ENCODE results near the gene INTS7. TPM values are rescaled to one million over a fixed set of nuclear protein-coding genes. Genes with fewer than 3 reads are reported as not detected.
A peak's percentile ranks its signal among the peaks of the same experiment; 100 is the strongest.

Gene INTS7
- total and polyA plus RNA-seq, 2 of the 4 experiments (the other 2 are of a cell fraction) = 8.3 to 24.9 TPM

- no peak overlapping the region for H3K18ac ChIP-seq (ENCODE audit: low read depth, low read length)
- no peaks in the 10 kb centered on the region for H4K20me1 ChIP-seq (ENCODE audit: insufficient read depth, low read length)
- no peaks in the 10 kb centered on the region for H3K9me3 ChIP-seq (ENCODE audit: control insufficient read depth, insufficient read depth, low read length)
- no peaks in the 10 kb centered on the region for H3K79me1 ChIP-seq (ENCODE audit: low read depth in 1 of 2, low read length in 2 of 2)
- no peak overlapping the region for H2BK120ac ChIP-seq (ENCODE audit: low read depth, low read length)
- no peak overlapping the region for H3K4ac ChIP-seq (ENCODE audit: low read depth, low read length)
- H2AK5ac ChIP-seq (ENCODE audit: low read depth, low read length) = no peak overlapping the region
- H2BK15ac ChIP-seq (ENCODE audit: low read depth, low read length) = no peak overlapping the region
- H3K14ac ChIP-seq (replicated peaks; ENCODE audit: low read depth, low read length) = no peak overlapping the region
- H3K36me3 ChIP-seq (ENCODE audit: control insufficient read depth, insufficient read depth, low read length) = no peaks in the 10 kb centered on the region
- H4K8ac ChIP-seq (ENCODE audit: low read depth in 2 of 2, low read length in 2 of 2) = no peak overlapping the region
- no CpG with 5 or more reads among the region's 5 CpGs for whole genome bisulfite sequencing, 2 experiments (ENCODE audit: extremely low coverage in 2 of 2, insufficient read length in 1 of 2)
- H4K5ac ChIP-seq (ENCODE audit: low read depth, low read length) = 0 out of 2 replicates have a peak overlapping the region, but pooled peaks have one; percentile 8
- no peak for TF ChIP-seq RAD21 (IDR thresholded peaks at IDR 0.05; ENCODE audit: low read length)
- TF ChIP-seq FOS (IDR thresholded peaks at IDR 0.05; ENCODE audit: low read depth, low read length) = no peak
- no peak for TF ChIP-seq RFX5 (IDR thresholded peaks at IDR 0.05; ENCODE audit: low read depth, low read length)
- TF ChIP-seq USF2 (IDR thresholded peaks at IDR 0.05; ENCODE audit: low read depth, low read length) = no peak
- TF ChIP-seq ELK1 (IDR thresholded peaks at IDR 0.05; ENCODE audit: borderline replicate concordance, low read depth, low read length) = no peak
- TF ChIP-seq MXI1 (IDR thresholded peaks at IDR 0.05; ENCODE audit: borderline replicate concordance, low read depth, low read length) = no peak
- no peak for TF ChIP-seq MAZ (IDR thresholded peaks at IDR 0.05; ENCODE audit: borderline replicate concordance, low read depth, low read length)
- TF ChIP-seq CEBPB (IDR thresholded peaks at IDR 0.05; ENCODE audit: low read depth, low read length) = no peak
- TF ChIP-seq CHD1 (IDR thresholded peaks at IDR 0.05; ENCODE audit: low read depth, low read length) = no peak
- TF ChIP-seq RCOR1 (IDR thresholded peaks at IDR 0.05; ENCODE audit: insufficient replicate concordance, low read length) = no peak
- no peak for TF ChIP-seq MAFK (IDR thresholded peaks at IDR 0.05; ENCODE audit: low read depth, low read length)
- TF ChIP-seq NFE2L2 (IDR thresholded peaks at IDR 0.05; ENCODE audit: low read depth, low read length) = no peak
- TF ChIP-seq BHLHE40 (IDR thresholded peaks at IDR 0.05; ENCODE audit: low read depth, low read length) = no peak
- no peak for TF ChIP-seq SMC3 (IDR thresholded peaks at IDR 0.05; ENCODE audit: low read depth, low read length)
- no peak for TF ChIP-seq CTCF (conservative IDR thresholded peaks at IDR 0.05; ENCODE audit: low read depth, low read length)
- TF ChIP-seq POLR2A (IDR thresholded peaks at IDR 0.05; ENCODE audit: low read depth, low read length) = no peak
- ChIA-PET POLR2A (ENCODE audit: unreplicated experiment) (no interaction called here), CTCF (interaction anchor here (0.6 kb wide), 1 partner anchor 433 kb away, joined by 6 read pairs; no protein-coding TSS in a partner anchor)
- in situ Hi-C loops (cut with MboI; ENCODE audit: low sequenced_read_pairs) (no loop called here), intact Hi-C loops (cut with micrococcal nuclease) (no loop called here), dilution Hi-C loops (cut with HindIII; ENCODE audit: low sequenced_read_pairs, unreplicated experiment) (no loop called here)
- H3K9me1 ChIP-seq (ENCODE audit: insufficient read depth, low read length) = peaks cover 5% of the 10 kb centered on the region
- H3K9ac ChIP-seq (ENCODE audit: low read depth, low read length) = no peak overlapping the region
- ATAC-seq (ENCODE audit: low read depth) (no peak), DNase-seq (no peak)
- no peak overlapping the region for H3K27ac ChIP-seq (ENCODE audit: insufficient read depth, low read length)
- no TSS peak for BruUV-seq (replicated peaks)
- no peak overlapping the region for H4K91ac ChIP-seq (ENCODE audit: insufficient read depth, low read depth, low read length)
- H3K4me1 ChIP-seq (ENCODE audit: control insufficient read depth, insufficient read depth, low read length) = peaks cover 6% of the 10 kb centered on the region
- H3K23ac ChIP-seq (ENCODE audit: low read depth, low read length) = no peak overlapping the region
- no peak overlapping the region for H2BK20ac ChIP-seq (ENCODE audit: low read depth, low read length)
- no peak overlapping the region for H3K4me3 ChIP-seq (ENCODE audit: insufficient read depth, low read depth, low read length)
- no peak overlapping the region for H2AFZ ChIP-seq (replicated peaks; ENCODE audit: low read length, poor library complexity)
- no peak overlapping the region for H3K56ac ChIP-seq (ENCODE audit: extremely low read depth, insufficient read depth, low read length)
- peaks cover 5% of the 10 kb centered on the region for H3K27me3 ChIP-seq (ENCODE audit: control insufficient read depth, insufficient read depth, low read length)
- H3K4me2 ChIP-seq (ENCODE audit: low read depth, low read length) = no peak overlapping the region
- H2AK9ac ChIP-seq (replicated peaks; ENCODE audit: low read depth, low read length, poor library complexity) = no peak overlapping the region
- no peak overlapping the region for H2BK5ac ChIP-seq (ENCODE audit: low read depth, low read length, poor library complexity, severe bottlenecking)
Measured at GRCh38 chr1:211918843-211919414, 116.4 kb downstream of the INTS7 start.

All from IMR-90 (cell line).